CD4-positive, alpha-beta memory T cell (primary cell): ENCODE measurements around the gene CDC25C. TPM values are rescaled to one million over a fixed set of nuclear protein-coding genes. Genes with fewer than 3 reads are reported as not detected.

Experiments
- CTCF ChIA-PET: fragments of 350-600 bp; sonication (Branson Sonifier 250); formaldehyde crosslinking; loops from one replicate; lab custom pipeline; 2021; ENCODE audit warnings: inconsistent platforms; ENCODE audit not compliant: partially characterized antibody; lab: Charles Lee
- POLR2A ChIA-PET: fragments of 350-600 bp; sonication (Branson Sonifier 250); formaldehyde crosslinking; loops from one replicate; lab custom pipeline; 2021; ENCODE audit not compliant: partially characterized antibody; lab: Charles Lee
- DNase-seq, 5 donors: peaks; one replicate each; pipeline versions ENCODE4 v3.0.0 to v3.0.0-alpha.2; 2020 to 2022; ENCODE audit warnings: mixed read lengths in 1 of 5
- H3K27ac ChIP-seq: one replicate; pipeline ENCODE4 v1.7.0; 2013; ENCODE audit warnings: low read depth, low read length
- H3K27me3 ChIP-seq: 2 replicates; pipeline ENCODE4 v1.7.0; 2013; ENCODE audit warnings: mild to moderate bottlenecking, low read length, moderate library complexity; ENCODE audit not compliant: insufficient read depth
- H3K36me3 ChIP-seq: 2 replicates; pipeline ENCODE4 v1.7.0; 2013; ENCODE audit warnings: mild to moderate bottlenecking, low read length, moderate library complexity; ENCODE audit not compliant: insufficient read depth
- H3K4me1 ChIP-seq: 2 replicates; pipeline ENCODE4 v1.7.0; 2013; ENCODE audit warnings: mild to moderate bottlenecking, low read length, moderate library complexity; ENCODE audit not compliant: insufficient read depth
- H3K4me3 ChIP-seq, 2 donors: one replicate each; pipeline ENCODE4 v1.7.0; 2013; ENCODE audit warnings: low read length in 2 of 2, mild to moderate bottlenecking in 1 of 2
- H3K9me3 ChIP-seq, 2 donors: one replicate each; pipeline ENCODE4 v1.7.0; 2013; ENCODE audit warnings: low read length in 2 of 2, control low read depth in 1 of 2; ENCODE audit not compliant: control insufficient read depth in 1 of 2
- H3K27ac Mint-ChIP-seq, 7 donors: one replicate each; pipeline ENCODE4 v1.8.0; 2020 to 2021; ENCODE audit warnings: mixed read lengths in 7 of 7, mild to moderate bottlenecking in 6 of 7, inconsistent platforms in 3 of 7, moderate library complexity in 3 of 7
- H3K27me3 Mint-ChIP-seq, 2 donors: one replicate each; pipeline ENCODE4 v1.8.0; 2020 to 2021; ENCODE audit warnings: mixed read lengths in 2 of 2
- H3K36me3 Mint-ChIP-seq, 2 donors: one replicate each; pipeline ENCODE4 v1.8.0; 2020 to 2021; ENCODE audit warnings: mixed read lengths in 2 of 2, inconsistent platforms in 1 of 2, mild to moderate bottlenecking in 1 of 2
- H3K4me1 Mint-ChIP-seq, 4 donors: one replicate each; pipeline ENCODE4 v1.8.0; 2020 to 2021; ENCODE audit warnings: mixed read lengths in 4 of 4, mild to moderate bottlenecking in 1 of 4
- H3K4me3 Mint-ChIP-seq, 8 donors: one replicate each; pipeline ENCODE4 v1.8.0; 2020 to 2021; ENCODE audit warnings: mixed read lengths in 8 of 8, mild to moderate bottlenecking in 7 of 8, moderate library complexity in 6 of 8, inconsistent platforms in 3 of 8
- H3K9me3 Mint-ChIP-seq, 8 donors: one replicate each; pipeline ENCODE4 v1.8.0; 2020 to 2021; ENCODE audit warnings: mixed read lengths in 8 of 8, mild to moderate bottlenecking in 5 of 8, inconsistent platforms in 3 of 8, moderate library complexity in 1 of 8
- intact Hi-C: fragments of 100-400 bp; cut with micrococcal nuclease; formaldehyde crosslinking; loops from one replicate; pipeline ENCODE4 v1.15.1; 2023
- polyA plus RNA-seq, 2 donors: library from polyadenylated mRNA; unstranded; fragments of 300-500 nt; fragmentation: Illumina TruSeq; gene quantifications; one replicate each; pipeline ENCODE4 v1.2.3, GENCODE V29; 2021
- total RNA-seq, 2 experiments: library from RNA; stranded (reverse); gene quantifications; one replicate each; pipeline ENCODE4 v1.2.3, GENCODE V29; 2021

Gene CDC25C
- total and polyA plus RNA-seq, 4 experiments from 2014 or later, result not detected

GRCh38 chr5:138274189-138274853, 57.3 kb downstream of the CDC25C start, which contains the start of gene GFRA3:
Gene GFRA3 (minus strand): TSS chr5:138274621. CDS start chr5:138274424, 197 bp downstream.
- ChIA-PET CTCF (no interaction called here), POLR2A (no interaction called here)
- H3K4me1 Mint-ChIP-seq, result peaks cover 5 to 7% (median 6%) of the 10 kb centered on the region in 4 donors
- no peaks in the 10 kb centered on the region for H3K9me3 Mint-ChIP-seq
- H3K4me1 ChIP-seq, result no peaks in the 10 kb centered on the region
- no peaks in the 10 kb centered on the region for H3K36me3 ChIP-seq
- intact Hi-C loops, result no loop called here
- peaks cover 18 to 31% of the 10 kb centered on the region in 2 donors for H3K27me3 Mint-ChIP-seq
- H3K4me3 ChIP-seq, result no peak within 1 kb of the TSS
- H3K36me3 Mint-ChIP-seq, result no peaks in the 10 kb centered on the region
- DNase-seq, result no peak
- H3K27ac Mint-ChIP-seq, result no peak within 1 kb of the TSS
- no peak within 1 kb of the TSS for H3K27ac ChIP-seq
- H3K4me3 Mint-ChIP-seq, result peak within 1 kb of the TSS; percentile 17 to 79 (median 68)
- H3K9me3 ChIP-seq, result no peaks in the 10 kb centered on the region
- H3K27me3 ChIP-seq, result peaks cover 4% of the 10 kb centered on the region

- Mint-ChIP-seq H3K36me3 (no peaks in the 10 kb centered on the region), H3K4me3 (peak overlapping the region in 7 of 8 donors; percentile 7 to 66 (median 22)), H3K9me3 (no peaks in the 10 kb centered on the region), H3K27me3 (peaks cover 19 to 33% of the 10 kb centered on the region in 2 donors), H3K4me1 (peaks cover 5 to 7% (median 6%) of the 10 kb centered on the region in 4 donors), H3K27ac (no peak overlapping the region)
- no peak overlapping the region for H3K4me3 ChIP-seq
- no peaks in the 10 kb centered on the region for H3K4me1 ChIP-seq
- DNase-seq, result no peak
- CTCF ChIA-PET, result no interaction called here
- intact Hi-C loops, result no loop called here
- no peaks in the 10 kb centered on the region for H3K9me3 ChIP-seq
- POLR2A ChIA-PET, result no interaction called here
- no peak overlapping the region for H3K27ac ChIP-seq
- peaks cover 4% of the 10 kb centered on the region for H3K27me3 ChIP-seq
- H3K36me3 ChIP-seq, result no peaks in the 10 kb centered on the region
Observed at GRCh38 chr5:138273834-138274188, 57.8 kb downstream of the CDC25C start.

GRCh38 chr5:138272681-138273080, 58.9 kb downstream of the CDC25C start:
- DNase-seq, result no peak
- H3K36me3 ChIP-seq, result no peaks in the 10 kb centered on the region
- peaks cover 5 to 7% (median 6%) of the 10 kb centered on the region in 4 donors for H3K4me1 Mint-ChIP-seq
- H3K36me3 Mint-ChIP-seq, result no peaks in the 10 kb centered on the region
- no peak overlapping the region for H3K4me3 ChIP-seq
- ChIA-PET CTCF (no interaction called here), POLR2A (no interaction called here)
- H3K4me3 Mint-ChIP-seq, result no peak overlapping the region
- H3K4me1 ChIP-seq, result no peaks in the 10 kb centered on the region
- no peak overlapping the region for H3K27ac Mint-ChIP-seq
- no peaks in the 10 kb centered on the region for H3K9me3 Mint-ChIP-seq
- peaks cover 24 to 33% of the 10 kb centered on the region in 2 donors for H3K27me3 Mint-ChIP-seq
- H3K27ac ChIP-seq, result no peak overlapping the region
- H3K9me3 ChIP-seq, result no peaks in the 10 kb centered on the region
- intact Hi-C loops, result no loop called here
- H3K27me3 ChIP-seq, result peaks cover 4% of the 10 kb centered on the region

- H3K9me3 ChIP-seq, result no peaks in the 10 kb centered on the region
- H3K27ac Mint-ChIP-seq, result no peak overlapping the region
- H3K27me3 ChIP-seq, result peaks cover 4% of the 10 kb centered on the region
- H3K4me3 ChIP-seq, result no peak overlapping the region
- peaks cover 5 to 7% (median 6%) of the 10 kb centered on the region in 4 donors for H3K4me1 Mint-ChIP-seq
- intact Hi-C loops, result no loop called here
- no peak overlapping the region for H3K4me3 Mint-ChIP-seq
- H3K36me3 Mint-ChIP-seq, result no peaks in the 10 kb centered on the region
- no peak overlapping the region for H3K27ac ChIP-seq
- no peaks in the 10 kb centered on the region for H3K4me1 ChIP-seq
- no peaks in the 10 kb centered on the region for H3K9me3 Mint-ChIP-seq
- ChIA-PET CTCF (no interaction called here), POLR2A (no interaction called here)
- H3K27me3 Mint-ChIP-seq, result peaks cover 24 to 30% of the 10 kb centered on the region in 2 donors
- DNase-seq, result no peak
- H3K36me3 ChIP-seq, result no peaks in the 10 kb centered on the region
Observed at GRCh38 chr5:138271281-138271680, 60.3 kb downstream of the CDC25C start.

- DNase-seq, result no peak
- no peaks in the 10 kb centered on the region for H3K9me3 Mint-ChIP-seq
- no peaks in the 10 kb centered on the region for H3K4me1 Mint-ChIP-seq
- Histone ChIP-seq H3K4me1 (no peaks in the 10 kb centered on the region), H3K27me3 (no peaks in the 10 kb centered on the region), H3K27ac (no peak overlapping the region), H3K9me3 (no peaks in the 10 kb centered on the region), H3K36me3 (no peaks in the 10 kb centered on the region), H3K4me3 (no peak overlapping the region)
- no peak overlapping the region for H3K4me3 Mint-ChIP-seq
- ChIA-PET POLR2A (no interaction called here), CTCF (no interaction called here)
- intact Hi-C loops, result no loop called here
- peaks cover 10 to 14% of the 10 kb centered on the region in 2 donors for H3K27me3 Mint-ChIP-seq
- H3K27ac Mint-ChIP-seq, result no peak overlapping the region
- no peaks in the 10 kb centered on the region for H3K36me3 Mint-ChIP-seq
Observed at GRCh38 chr5:138264183-138264582, 67.4 kb downstream of the CDC25C start.

GRCh38 chr5:138263581-138263980, 68.0 kb downstream of the CDC25C start:
- Mint-ChIP-seq H3K36me3 (no peaks in the 10 kb centered on the region), H3K27ac (no peak overlapping the region), H3K4me1 (no peaks in the 10 kb centered on the region), H3K9me3 (no peaks in the 10 kb centered on the region), H3K4me3 (no peak overlapping the region), H3K27me3 (peaks cover 9 to 12% of the 10 kb centered on the region in 2 donors)
- intact Hi-C loops, result no loop called here
- no peak overlapping the region for H3K4me3 ChIP-seq
- H3K27ac ChIP-seq, result no peak overlapping the region
- no peaks in the 10 kb centered on the region for H3K36me3 ChIP-seq
- no peak for DNase-seq
- H3K27me3 ChIP-seq, result no peaks in the 10 kb centered on the region
- no peaks in the 10 kb centered on the region for H3K4me1 ChIP-seq
- POLR2A ChIA-PET, result no interaction called here
- CTCF ChIA-PET, result no interaction called here
- H3K9me3 ChIP-seq, result no peaks in the 10 kb centered on the region

GRCh38 chr5:138258704-138259292, 72.8 kb downstream of the CDC25C start:
- ChIA-PET POLR2A (no interaction called here), CTCF (no interaction called here)
- Mint-ChIP-seq H3K27me3 (peaks cover 0 to 3% of the 10 kb centered on the region in 2 donors), H3K27ac (no peak overlapping the region), H3K36me3 (no peaks in the 10 kb centered on the region), H3K9me3 (no peaks in the 10 kb centered on the region), H3K4me3 (no peak overlapping the region), H3K4me1 (no peaks in the 10 kb centered on the region)
- Histone ChIP-seq H3K27me3 (no peaks in the 10 kb centered on the region), H3K9me3 (no peaks in the 10 kb centered on the region), H3K36me3 (no peaks in the 10 kb centered on the region), H3K4me3 (no peak overlapping the region), H3K27ac (no peak overlapping the region), H3K4me1 (no peaks in the 10 kb centered on the region)
- DNase-seq, result no peak
- intact Hi-C loops, result no loop called here
